Tibial nerve (tissue), 3 donors: ENCODE measurements around the gene CPNE2.

Experiments used
- POLR2A ChIP-seq, 2 donors: fragments of 450-650 bp; IDR thresholded peaks; one replicate each; pipeline ENCODE4 v1.6.1; 2017; ENCODE audit warnings: antibody characterized with exemption in 2 of 2, mild to moderate bottlenecking in 2 of 2, moderate library complexity in 2 of 2
- TF ChIP-seq, protein P1 (sequence below), 5 experiments: fragments of 200-600 bp in 3 of 5; fragments of 450-650 bp in 2 of 5; sonication (generic) in 3 of 5; IDR thresholded peaks; one replicate each; pipeline ENCODE4 v1.5.1; 2016 to 2019; ENCODE audit warnings: antibody characterized with exemption in 5 of 5, mild to moderate bottlenecking in 3 of 5, moderate library complexity in 2 of 5

DNA sequence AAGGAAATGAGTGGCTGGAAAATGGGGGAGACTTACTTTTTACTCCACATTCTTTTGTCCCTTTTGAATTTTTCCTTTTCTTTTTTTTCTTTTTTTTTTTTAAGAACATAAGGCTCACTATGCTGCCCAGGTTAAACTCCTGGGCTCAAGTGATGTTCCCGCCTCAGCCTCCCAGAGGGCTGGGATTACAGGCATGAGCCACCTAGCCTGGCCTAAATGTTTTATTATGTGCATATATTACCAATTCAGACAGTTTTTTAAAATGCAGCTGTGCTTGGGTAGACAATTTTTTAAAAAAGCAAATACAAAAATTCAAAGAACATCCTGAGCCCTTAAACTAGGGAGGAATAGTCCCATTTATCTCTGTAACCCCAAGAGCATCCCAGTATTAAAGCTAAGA is 65.2 kb downstream of the CPNE2 start:
- TF ChIP-seq, protein P1, sequence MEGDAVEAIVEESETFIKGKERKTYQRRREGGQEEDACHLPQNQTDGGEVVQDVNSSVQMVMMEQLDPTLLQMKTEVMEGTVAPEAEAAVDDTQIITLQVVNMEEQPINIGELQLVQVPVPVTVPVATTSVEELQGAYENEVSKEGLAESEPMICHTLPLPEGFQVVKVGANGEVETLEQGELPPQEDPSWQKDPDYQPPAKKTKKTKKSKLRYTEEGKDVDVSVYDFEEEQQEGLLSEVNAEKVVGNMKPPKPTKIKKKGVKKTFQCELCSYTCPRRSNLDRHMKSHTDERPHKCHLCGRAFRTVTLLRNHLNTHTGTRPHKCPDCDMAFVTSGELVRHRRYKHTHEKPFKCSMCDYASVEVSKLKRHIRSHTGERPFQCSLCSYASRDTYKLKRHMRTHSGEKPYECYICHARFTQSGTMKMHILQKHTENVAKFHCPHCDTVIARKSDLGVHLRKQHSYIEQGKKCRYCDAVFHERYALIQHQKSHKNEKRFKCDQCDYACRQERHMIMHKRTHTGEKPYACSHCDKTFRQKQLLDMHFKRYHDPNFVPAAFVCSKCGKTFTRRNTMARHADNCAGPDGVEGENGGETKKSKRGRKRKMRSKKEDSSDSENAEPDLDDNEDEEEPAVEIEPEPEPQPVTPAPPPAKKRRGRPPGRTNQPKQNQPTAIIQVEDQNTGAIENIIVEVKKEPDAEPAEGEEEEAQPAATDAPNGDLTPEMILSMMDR (IDR thresholded peaks at IDR 0.05), result no peak
- no peak for TF ChIP-seq POLR2A (IDR thresholded peaks at IDR 0.05)
